Nucleus accumbens (tissue), 56 donors: ENCODE results near the gene KRTAP10-5.

Source experiments
- DNase-seq, 56 donors: peaks; one replicate each; lab custom pipeline; 2025; lab: John Stamatoyannopoulos, UW

Gene KRTAP10-5

GRCh38 chr21:44533121-44533890, 47.1 kb downstream of the KRTAP10-5 start:
- no peak for DNase-seq

GRCh38 chr21:44532712-44533111, 47.7 kb downstream of the KRTAP10-5 start:
- no peak for DNase-seq

- no peak for DNase-seq
Observed at GRCh38 chr21:44531606-44532564, 48.5 kb downstream of the KRTAP10-5 start.

- no peak for DNase-seq
Observed at GRCh38 chr21:44530903-44531605, 49.4 kb downstream of the KRTAP10-5 start.

- DNase-seq, result no peak
Observed at GRCh38 chr21:44530221-44530902, 50.0 kb downstream of the KRTAP10-5 start.

GRCh38 chr21:44529503-44530125, 50.8 kb downstream of the KRTAP10-5 start:
- no peak for DNase-seq
